ENCODE results near the gene ZNF335.

DNA sequence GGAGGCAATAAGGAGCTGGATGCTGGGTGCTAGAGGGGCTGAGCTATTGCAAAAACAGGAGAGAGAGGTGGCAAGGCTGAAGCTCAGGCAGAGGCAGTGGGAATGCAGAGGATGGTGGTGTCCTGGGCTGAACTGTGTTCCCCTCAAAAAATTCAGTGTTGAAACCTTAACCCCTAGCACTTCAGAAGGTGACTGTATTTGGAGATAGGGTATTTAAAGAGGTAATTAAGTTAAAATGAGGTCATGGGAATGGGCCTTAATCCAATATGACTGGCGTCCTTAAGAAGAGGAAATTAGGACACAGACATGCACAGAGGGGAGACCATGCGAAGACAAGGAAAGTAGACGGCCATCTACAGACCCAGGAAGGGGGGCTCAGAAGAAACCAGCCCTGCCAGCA lies 25.2 kb upstream of the ZNF335 start:
- TF ChIP-seq SUZ12 (IDR thresholded peaks at IDR 0.05; ENCODE audit: extremely low read depth, insufficient read depth, insufficient read length) = no peak
- no peak for TF ChIP-seq ZNF274 (IDR thresholded peaks at IDR 0.05; ENCODE audit: low read depth, low read length)
- no peak for TF ChIP-seq YY1 (IDR thresholded peaks at IDR 0.05; ENCODE audit: insufficient read depth, insufficient read length)
